CD4-positive, alpha-beta T cell treated with Interleukin-15 for 1 hour (primary cell): ENCODE results near the gene FSTL4.

Experiments
- DNase-seq: peaks from one replicate; pipeline ENCODE4 v3.0.0-alpha.2; 2020

FSTL4 gene

GRCh38 chr5:133251296-133252132 lies 360.8 kb downstream of the FSTL4 start:
- no peak for DNase-seq

- no peak for DNase-seq
Observed at GRCh38 chr5:133250527-133250926, 361.8 kb downstream of the FSTL4 start.

DNA sequence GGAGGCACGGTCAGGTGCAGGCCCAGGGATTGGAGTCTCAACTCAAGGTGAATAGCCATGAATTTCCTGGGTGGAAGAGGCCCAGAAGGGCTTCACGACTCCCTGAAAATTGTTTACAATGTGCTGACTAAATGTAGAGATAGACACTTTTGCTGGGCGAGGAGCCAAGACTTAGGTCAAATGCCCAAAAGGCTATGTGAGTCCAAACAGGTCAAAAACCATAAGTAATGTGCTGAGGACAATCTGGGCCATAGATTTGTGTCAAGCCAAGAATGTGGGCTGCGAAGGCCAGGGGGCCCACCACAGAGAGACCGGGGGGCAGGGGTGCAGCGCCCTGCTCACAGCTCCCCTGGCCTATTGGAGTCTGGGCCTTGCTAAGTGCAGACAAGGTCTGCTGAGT lies 362.7 kb downstream of the FSTL4 start:
- DNase-seq: no peak

DNA sequence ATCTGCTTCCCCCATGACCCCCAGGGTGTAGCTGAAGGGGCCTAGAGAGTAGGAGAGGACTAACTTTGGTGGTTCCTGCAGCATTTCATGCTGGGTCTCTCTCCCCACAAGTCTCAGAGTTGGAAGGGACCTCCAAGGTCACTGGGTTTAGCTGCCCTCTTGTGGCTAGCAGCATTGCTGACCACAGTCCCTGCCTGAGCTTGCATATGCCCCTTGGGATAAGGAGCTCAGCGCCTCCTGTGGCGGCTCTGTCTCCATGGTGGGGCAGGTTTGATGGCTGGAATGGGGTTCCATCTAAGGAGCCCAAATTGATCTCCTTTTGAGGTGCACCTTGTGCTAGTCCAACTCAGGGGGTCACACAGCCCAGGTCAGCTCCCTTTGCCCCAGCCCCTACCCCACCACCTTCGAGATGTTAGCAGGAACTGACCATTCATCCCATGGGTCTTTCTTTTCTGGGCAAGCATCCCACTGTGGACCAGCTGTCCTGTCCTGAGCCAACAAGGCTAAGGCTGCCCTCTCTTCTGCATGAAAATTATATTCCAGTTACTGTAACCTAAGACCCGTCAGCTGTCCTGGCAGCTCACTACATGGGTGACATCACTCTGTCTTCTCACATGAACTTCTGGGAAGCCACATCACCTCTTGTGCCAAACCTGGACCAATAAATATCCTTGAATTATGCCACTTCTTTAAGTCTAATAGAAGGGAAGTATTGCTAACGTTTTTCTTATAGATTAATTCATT lies 364.3 kb downstream of the FSTL4 start:
- DNase-seq: no peak

DNA sequence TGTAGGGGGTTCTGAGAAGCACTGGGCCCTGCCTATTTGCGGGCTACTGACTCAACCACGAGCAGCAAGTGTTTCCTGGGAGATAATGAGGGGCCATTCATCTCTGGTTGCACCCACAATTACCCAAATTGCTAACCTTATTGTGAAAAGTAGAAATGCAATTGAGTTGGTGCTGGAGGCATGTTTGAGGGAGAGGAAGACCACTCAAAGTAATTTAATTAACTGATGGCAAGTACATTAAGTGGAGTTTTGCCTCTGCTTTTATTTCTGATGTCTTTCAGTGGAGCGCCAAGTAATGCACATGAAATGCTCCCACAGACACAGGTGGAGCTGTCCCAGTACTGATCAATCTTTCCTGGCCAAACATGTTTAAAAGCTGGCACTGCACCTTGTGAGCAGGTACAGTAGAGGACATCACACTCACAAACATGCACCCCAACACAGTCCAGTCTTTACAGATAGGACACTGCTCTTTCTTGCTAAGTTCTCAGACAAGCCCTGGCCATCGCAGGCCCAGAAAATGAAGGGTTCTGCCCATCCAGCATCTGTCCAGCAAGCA lies 365.1 kb downstream of the FSTL4 start:
- DNase-seq: no peak

DNA sequence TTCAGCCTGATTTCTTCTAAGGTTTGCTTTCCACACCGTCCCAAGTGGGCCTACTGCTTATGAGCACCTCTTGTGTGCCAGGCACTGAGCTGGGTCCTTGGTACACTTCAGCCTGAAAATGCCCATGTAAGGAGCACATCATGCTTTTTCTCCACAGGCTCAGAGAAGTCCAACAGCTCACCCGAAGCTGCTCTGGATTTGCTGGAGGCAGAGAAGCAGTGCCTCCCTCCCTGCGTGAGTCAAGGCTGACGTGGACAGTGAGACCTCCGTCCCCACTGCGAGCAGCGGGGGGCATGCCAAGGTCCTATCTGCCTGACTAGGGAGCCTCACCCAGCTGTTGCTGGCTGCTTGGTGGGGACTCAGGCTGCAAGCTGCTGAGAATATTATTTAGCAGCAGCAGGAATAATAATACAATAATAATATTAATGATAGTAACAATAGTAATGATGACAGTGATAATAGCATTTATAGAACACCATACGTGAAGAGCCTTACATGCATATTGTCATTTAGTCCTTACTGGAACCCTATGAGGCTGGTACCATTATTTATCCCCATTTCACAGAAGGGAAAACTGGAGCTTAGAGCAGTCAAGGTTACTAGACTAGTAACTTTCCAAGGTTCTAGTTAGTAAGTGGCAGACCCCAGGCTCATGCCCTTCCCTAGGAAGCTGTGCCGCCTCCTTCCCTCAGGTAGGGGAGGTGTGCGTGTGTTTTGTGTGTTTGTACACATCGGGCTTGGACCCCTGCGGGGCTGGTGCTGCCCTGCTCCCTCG lies 365.8 kb downstream of the FSTL4 start:
- DNase-seq: no peak

DNA sequence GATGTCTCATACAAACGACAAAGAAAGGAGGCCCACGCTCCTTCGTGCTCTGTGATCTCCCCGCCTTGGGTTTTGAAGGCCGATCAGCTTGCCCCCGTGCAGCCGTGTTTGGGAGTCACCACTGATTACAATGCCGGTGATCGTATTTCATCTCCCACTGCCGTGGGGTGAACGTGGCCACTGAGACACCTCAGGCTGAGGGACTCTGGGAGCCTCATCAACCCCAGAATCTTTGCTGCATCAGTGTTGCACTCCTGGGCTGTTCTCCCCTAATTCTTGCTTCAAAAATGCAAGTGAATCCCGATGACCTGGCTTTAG lies 366.3 kb downstream of the FSTL4 start:
- no peak for DNase-seq

DNA sequence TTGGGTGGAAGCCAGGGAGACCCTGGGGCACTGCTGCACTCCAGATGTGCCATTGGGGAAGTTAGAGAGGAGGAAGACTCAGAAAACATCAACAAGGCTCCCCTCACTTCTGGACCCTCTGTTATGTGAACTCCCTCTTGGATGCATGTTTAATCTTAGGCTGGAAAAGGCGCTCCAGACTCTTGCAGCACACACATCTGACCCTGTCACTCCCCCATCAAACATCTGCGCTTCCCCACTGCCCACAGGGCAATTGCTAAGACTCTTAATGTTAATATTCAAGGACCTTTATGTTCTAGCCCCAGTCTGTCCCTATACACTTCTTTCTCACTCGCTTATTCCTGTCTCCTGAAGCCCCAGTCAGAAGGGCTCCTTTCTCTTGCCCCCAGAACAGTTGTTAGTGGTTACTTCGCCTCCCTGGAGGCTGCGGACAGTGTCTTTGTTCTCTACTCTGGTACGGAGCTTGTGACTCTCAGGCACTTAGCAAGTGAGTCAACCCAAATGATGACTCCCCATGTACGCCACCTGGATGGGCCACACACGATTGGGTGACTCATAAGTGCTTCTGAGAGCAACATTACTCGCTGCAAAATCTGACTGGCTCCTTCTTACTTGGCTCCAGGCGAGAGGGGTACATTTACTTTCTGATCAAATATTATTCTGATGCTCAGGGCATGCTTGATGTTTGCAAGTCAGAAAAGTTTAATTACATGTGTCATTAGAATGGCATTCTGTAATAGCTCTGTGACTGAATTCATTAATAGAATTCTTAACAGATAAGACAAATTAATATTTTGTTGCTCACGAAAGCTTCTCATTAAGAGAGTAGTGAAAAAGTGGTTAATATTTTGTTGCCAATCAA lies 366.9 kb downstream of the FSTL4 start:
- no peak for DNase-seq

- no peak for DNase-seq
Observed at GRCh38 chr5:133244242-133244641, 368.1 kb downstream of the FSTL4 start.

- no peak for DNase-seq
Observed at GRCh38 chr5:133243196-133243595, 369.1 kb downstream of the FSTL4 start.

DNA sequence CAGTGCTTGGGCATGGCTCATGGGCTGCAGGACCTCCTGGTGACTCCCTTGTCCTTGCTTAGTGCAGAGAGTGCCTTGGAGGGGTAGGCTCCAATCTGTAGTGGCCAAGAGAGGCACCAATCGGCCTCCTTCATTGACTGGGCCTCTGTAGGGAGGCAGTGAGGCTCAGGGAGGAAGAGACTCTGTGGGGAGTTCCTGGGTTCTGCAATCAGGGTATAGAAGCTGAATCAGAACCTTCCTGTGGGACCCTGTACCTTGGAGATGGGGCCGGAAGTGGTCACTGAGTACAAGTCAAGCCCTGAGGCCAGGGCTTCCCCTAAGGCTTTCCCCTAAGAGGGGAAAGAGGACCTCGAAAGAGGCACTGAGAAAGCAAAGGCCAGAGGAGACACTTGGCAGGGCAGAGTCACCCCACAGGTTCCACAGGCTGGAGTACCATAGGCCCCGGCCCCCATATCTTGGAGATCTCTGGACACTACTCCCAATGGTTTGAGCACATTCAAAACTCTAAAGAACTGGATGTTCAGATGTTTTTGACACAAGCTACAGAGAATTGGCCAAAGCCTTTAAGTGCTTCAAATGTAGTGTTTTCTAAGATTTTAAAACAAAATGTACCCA lies 370.0 kb downstream of the FSTL4 start:
- no peak for DNase-seq

DNA sequence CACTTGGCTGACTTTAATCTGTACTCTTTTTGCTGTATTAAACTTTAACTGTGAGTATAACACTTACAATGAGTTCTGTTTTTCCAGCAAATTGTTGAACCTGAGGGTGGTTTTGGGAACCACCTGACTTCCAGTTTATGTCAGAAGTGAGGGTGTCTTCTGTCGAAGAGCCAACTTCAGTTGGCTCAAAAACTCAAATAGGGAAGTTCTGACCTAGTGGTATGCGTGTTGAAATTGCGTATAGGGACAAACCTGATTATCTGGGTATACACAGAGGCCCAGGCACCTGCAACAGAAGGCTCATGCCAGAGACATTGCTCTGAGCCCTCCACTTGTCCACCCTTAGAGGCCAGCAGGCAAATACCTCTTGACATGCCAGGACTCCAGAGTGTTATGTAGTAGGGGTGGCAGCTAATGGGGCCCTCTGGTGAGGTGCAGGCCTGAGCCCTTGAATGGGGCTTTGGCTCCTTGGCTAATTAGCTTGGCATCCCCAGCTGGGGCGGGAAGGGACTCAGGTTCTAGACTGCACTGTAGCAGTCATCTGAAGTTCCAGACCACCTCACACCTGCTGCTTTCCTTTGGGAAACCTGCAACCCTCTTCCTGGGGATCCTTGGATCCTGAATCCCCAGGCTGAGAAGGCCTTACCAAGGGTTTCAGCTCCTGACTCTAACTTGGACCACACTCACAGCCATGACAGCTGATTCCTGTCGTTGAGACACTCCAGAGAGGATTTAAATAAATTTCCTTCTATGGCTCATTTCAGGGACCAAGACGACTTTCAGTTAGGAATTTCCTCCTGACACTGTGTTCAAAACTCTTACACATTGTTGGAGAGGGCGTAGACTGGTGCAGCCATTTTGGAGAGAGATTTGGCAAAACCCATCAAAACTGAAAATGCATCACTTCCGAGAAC lies 370.9 kb downstream of the FSTL4 start:
- DNase-seq: no peak

DNA sequence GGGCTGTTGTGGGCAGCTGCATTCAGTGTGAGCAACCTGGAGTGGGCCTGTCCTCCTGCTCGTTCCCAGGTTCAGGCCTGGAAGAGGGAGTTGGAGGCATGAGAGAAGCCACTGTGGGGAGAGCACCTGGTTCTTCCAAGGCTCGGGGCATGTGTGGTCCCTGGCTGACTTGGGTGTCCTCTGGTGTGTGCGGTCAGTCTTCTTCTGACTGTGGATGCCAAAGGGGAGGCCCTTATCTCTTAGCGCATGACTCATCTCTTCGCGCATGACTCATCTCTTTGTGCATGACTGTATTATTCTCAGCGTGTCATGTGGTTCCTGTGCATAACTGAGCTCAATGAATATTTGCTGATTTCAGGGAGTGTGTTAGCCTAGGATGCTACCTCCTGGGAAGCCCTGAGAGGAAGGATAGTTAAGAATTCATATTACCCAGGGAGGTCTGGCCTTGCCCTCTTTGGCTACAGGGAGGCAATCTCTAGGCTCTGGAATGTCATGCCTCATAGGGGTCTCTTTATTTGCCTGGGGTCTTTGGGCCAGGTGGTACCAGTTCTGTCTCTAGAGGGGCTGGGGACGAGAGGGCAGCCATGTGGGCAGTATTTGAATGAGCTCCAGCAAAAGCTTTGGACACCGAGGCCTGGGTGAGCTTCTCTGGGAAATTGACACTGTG lies 371.8 kb downstream of the FSTL4 start:
- peak; percentile 60 for DNase-seq

DNA sequence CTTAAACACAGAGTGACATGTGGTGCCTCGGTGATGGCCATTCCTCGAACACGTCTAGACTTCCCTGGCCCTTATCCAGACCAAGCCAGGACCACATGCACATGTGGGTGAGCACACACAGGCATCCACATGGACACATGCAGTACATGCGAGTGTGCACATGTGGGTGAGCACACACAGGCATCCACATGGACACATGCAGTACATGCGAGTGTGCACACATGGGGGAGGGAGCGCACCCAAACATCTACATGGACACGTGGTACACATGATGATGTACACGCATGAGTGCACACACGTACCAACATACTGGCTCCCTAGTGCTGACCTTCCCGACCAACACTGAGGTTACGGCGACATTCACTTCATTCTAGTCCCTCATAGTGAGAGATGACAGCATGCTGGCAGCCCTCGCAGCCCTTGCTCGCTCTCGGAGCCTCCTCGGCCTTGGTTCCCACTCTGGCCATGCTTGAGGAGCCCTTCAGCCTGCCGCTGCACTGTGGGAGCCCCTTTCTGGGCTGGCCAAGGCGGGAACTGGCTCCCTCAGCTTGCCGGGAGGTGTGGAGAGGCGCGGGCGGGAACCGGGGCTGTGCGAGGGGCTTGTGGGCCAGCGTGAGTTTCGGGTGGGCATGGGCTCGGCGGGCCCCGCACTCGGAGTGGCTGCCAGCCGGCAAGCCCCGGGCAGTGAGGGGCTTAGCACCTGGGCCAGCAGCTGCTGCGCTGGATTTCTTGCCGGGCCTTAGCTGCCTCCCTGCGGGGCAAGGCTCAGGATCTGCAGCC lies 373.7 kb downstream of the FSTL4 start:
- no peak for DNase-seq

- no peak for DNase-seq
Observed at GRCh38 chr5:133236976-133237375, 375.4 kb downstream of the FSTL4 start.

- DNase-seq: no peak
Observed at GRCh38 chr5:133236541-133236951, 375.8 kb downstream of the FSTL4 start.

DNA sequence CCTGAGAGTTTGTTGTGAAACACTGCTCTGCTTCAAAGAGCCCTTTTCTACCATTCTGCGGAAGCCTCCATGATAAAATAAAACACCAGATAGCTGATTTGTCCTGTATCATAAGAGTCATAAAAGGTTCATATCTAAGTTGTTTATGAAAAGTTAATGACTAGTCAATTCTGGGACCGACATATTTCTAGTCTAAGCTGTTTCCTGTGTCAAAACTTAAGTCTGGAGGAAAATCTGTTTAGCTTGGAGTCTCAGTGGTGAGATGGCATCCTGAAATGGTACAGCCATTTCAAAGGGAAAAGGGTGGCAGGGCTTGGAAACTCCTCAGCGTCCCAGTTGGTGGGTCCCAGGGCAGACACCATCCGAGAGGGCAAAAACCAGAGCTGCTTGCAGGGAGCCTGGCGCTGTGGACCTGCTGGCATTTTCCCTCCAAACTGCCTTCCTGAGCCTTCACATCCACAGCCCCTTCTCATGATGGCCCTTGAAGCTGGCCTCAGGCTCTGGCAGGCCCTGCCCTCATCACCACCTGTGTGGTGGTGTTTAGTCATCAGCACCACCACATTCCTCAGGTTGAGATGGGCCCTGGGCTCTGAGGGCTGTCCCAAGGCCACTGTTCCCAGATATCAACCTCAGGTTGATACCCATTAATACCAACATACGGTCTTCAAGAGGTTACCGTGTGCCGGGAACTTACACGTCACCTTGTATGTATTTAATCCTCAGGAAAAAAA lies 376.5 kb downstream of the FSTL4 start:
- no peak for DNase-seq

GRCh38 chr5:133234911-133235310 lies 377.4 kb downstream of the FSTL4 start:
- no peak for DNase-seq

GRCh38 chr5:133234273-133234672 lies 378.1 kb downstream of the FSTL4 start:
- no peak for DNase-seq
